ENCODE results near the gene MSI2. TPM values are rescaled to one million over a fixed set of nuclear protein-coding genes. Genes with fewer than 3 reads are reported as not detected.

The MSI2 gene
- total and polyA plus RNA-seq, 2 donors = 25.3 to 52.5 TPM

DNA sequence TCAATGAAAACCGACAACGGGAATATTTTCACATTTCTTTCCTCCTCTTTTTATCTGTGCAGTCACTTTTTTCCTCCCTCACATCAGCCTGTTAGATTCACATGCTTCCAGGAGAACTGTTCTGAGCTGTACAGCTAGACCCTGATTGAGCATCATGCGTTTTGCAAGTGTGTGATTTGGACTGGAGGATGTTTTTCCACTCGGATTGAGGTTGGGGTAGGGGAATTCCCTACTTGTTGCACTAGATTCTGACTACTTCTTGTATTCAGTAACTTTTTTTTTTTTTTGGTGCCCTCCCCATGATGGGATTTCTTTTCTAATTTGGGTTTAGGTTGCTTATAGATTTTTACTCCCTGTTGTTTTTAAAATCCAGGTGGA lies 4.8 kb downstream of the MSI2 start:
- Histone ChIP-seq H3K27ac (ENCODE audit: low read depth in 1 of 2, low read length in 1 of 2) (no peak overlapping the region), H3K4me3 (ENCODE audit: low read length in 2 of 2) (no peak overlapping the region), H3K4me1 (ENCODE audit: control insufficient read depth in 2 of 2, insufficient read depth in 2 of 2, low read length in 2 of 2) (peaks cover 19 to 35% of the 10 kb centered on the region in 2 donors), H3K36me3 (ENCODE audit: control insufficient read depth in 2 of 2, insufficient read depth in 2 of 2, low read length in 1 of 2) (peaks cover 22 to 56% of the 10 kb centered on the region in 2 donors), H3K9me3 (ENCODE audit: control insufficient read depth in 2 of 2, insufficient read depth in 1 of 2, low read length in 1 of 2) (no peaks in the 10 kb centered on the region), H3K27me3 (ENCODE audit: control insufficient read depth in 2 of 2, insufficient read depth in 1 of 2, low read length in 1 of 2) (no peaks in the 10 kb centered on the region)
- DNase-seq (ENCODE audit: low read depth in 6 of 9, low spot score in 9 of 9) = no peak
- WGBS = 21% methylated on average over 4 of the region's 4 CpGs

DNA sequence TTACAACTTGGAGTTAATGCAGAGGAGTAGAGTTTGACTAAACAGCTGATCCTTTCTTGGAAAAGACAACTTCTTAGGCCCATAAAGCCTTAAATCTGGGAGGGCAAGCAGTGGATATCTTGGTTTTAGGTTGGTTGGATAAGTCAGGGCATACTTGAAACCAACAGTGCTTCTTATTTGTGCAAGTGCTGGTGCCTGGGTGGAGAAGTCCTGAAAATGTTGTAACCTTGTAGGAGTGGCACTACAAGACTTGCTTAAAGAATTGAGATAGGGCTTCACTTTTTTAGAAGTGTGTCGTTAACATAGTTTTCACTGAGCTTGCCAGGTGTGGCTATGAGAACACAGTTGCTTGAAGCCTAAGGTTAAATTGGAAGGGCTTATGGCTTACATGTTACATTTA lies 6.2 kb downstream of the MSI2 start:
- Histone ChIP-seq H3K27ac (ENCODE audit: low read depth in 1 of 2, low read length in 1 of 2) (peak overlapping the region in 1 of 2 donors; percentile 3), H3K9me3 (ENCODE audit: control insufficient read depth in 2 of 2, insufficient read depth in 1 of 2, low read length in 1 of 2) (no peaks in the 10 kb centered on the region), H3K36me3 (ENCODE audit: control insufficient read depth in 2 of 2, insufficient read depth in 2 of 2, low read length in 1 of 2) (peaks cover 32 to 69% of the 10 kb centered on the region in 2 donors), H3K4me3 (ENCODE audit: low read length in 2 of 2) (no peak overlapping the region), H3K27me3 (ENCODE audit: control insufficient read depth in 2 of 2, insufficient read depth in 1 of 2, low read length in 1 of 2) (no peaks in the 10 kb centered on the region), H3K4me1 (ENCODE audit: control insufficient read depth in 2 of 2, insufficient read depth in 2 of 2, low read length in 2 of 2) (peaks cover 19 to 35% of the 10 kb centered on the region in 2 donors)
- 19% methylated on average over 1 of the region's 1 CpG for WGBS
- peak in 1 of 9 donors; percentile 45 for DNase-seq (ENCODE audit: low read depth in 6 of 9, low spot score in 9 of 9)

DNA sequence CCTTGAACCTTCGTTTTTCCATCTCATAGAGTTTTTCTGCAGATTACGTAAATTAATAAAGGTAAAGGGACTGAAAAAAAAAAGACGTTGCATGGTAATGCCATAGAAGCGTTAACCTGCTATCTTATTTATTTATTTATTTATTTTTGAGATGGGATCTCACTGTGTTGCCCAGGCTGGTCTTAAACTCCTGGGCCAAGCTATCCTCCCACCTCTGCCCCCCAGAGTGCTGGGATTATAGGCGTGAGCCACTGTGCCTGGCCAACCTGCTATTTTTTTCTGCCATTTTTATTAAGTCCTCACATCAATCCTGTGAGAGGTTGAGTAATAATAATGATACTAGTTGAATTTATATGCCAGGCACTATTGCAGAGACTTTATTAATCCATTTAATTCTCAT lies 7.9 kb downstream of the MSI2 start:
- Histone ChIP-seq H3K27ac (ENCODE audit: low read depth in 1 of 2, low read length in 1 of 2) (no peak overlapping the region), H3K4me1 (ENCODE audit: control insufficient read depth in 2 of 2, insufficient read depth in 2 of 2, low read length in 2 of 2) (peaks cover 19 to 23% of the 10 kb centered on the region in 2 donors), H3K27me3 (ENCODE audit: control insufficient read depth in 2 of 2, insufficient read depth in 1 of 2, low read length in 1 of 2) (no peaks in the 10 kb centered on the region), H3K4me3 (ENCODE audit: low read length in 2 of 2) (no peak overlapping the region), H3K36me3 (ENCODE audit: control insufficient read depth in 2 of 2, insufficient read depth in 2 of 2, low read length in 1 of 2) (peaks cover 44 to 80% of the 10 kb centered on the region in 2 donors), H3K9me3 (ENCODE audit: control insufficient read depth in 2 of 2, insufficient read depth in 1 of 2, low read length in 1 of 2) (no peaks in the 10 kb centered on the region)
- no peak for DNase-seq (ENCODE audit: low read depth in 6 of 9, low spot score in 9 of 9)
- WGBS = 94% methylated on average over 5 of the region's 5 CpGs

DNA sequence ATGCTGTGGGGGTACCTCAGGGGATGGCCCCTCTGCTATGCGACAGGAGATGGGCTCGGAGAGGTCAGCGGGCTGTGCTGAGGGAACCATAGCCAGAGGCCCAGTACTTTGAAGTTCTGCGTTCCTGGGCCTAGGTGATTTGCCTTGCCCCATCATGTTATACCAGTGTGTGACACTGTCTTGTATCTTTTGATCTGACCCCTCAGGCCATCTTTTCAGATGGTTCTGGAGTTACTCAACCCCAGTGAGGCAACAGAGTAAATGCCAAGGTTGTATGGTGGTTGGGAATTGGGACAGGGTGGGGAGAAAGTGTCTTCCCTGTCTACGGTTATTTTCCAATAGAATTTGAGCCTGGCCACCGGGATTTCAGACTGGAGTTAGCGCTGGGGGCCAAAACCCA lies 8.5 kb downstream of the MSI2 start:
- DNase-seq (ENCODE audit: low read depth in 6 of 9, low spot score in 9 of 9) = no peak
- no peak overlapping the region for H3K27ac ChIP-seq (ENCODE audit: low read depth in 1 of 2, low read length in 1 of 2)
- H3K36me3 ChIP-seq (ENCODE audit: control insufficient read depth in 2 of 2, insufficient read depth in 2 of 2, low read length in 1 of 2) = peaks cover 48 to 85% of the 10 kb centered on the region in 2 donors
- H3K9me3 ChIP-seq (ENCODE audit: control insufficient read depth in 2 of 2, insufficient read depth in 1 of 2, low read length in 1 of 2) = no peaks in the 10 kb centered on the region
- H3K27me3 ChIP-seq (ENCODE audit: control insufficient read depth in 2 of 2, insufficient read depth in 1 of 2, low read length in 1 of 2) = no peaks in the 10 kb centered on the region
- 95% methylated on average over 7 of the region's 7 CpGs for WGBS
- no peak overlapping the region for H3K4me3 ChIP-seq (ENCODE audit: low read length in 2 of 2)
- H3K4me1 ChIP-seq (ENCODE audit: control insufficient read depth in 2 of 2, insufficient read depth in 2 of 2, low read length in 2 of 2) = peaks cover 18 to 19% of the 10 kb centered on the region in 2 donors

DNA sequence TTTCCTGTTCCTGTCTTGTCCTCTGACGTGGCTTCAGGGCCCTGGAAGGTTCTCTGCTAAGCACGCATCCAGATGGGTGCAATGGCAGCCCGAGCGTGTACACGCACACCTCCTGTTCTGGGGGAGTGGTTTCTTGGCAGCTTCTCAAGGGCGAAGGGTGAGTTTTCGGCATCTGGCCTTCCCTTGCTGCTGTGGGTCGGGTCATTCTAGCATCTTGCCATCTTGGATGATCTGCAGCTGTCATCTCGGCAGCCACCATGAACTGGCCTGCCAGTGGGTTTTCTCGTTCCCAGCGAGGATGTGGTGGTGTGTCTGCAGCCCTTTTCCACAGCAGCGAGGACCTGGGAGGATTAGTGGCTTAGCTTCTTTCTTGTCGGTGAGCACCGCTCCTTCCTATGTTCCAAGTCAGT lies 10.6 kb downstream of the MSI2 start:
- Histone ChIP-seq H3K27ac (ENCODE audit: low read depth in 1 of 2, low read length in 1 of 2) (no peak overlapping the region), H3K27me3 (ENCODE audit: control insufficient read depth in 2 of 2, insufficient read depth in 1 of 2, low read length in 1 of 2) (no peaks in the 10 kb centered on the region), H3K4me1 (ENCODE audit: control insufficient read depth in 2 of 2, insufficient read depth in 2 of 2, low read length in 2 of 2) (peaks cover 7 to 12% of the 10 kb centered on the region in 2 donors), H3K36me3 (ENCODE audit: control insufficient read depth in 2 of 2, insufficient read depth in 2 of 2, low read length in 1 of 2) (peaks cover 62 to 90% of the 10 kb centered on the region in 2 donors), H3K4me3 (ENCODE audit: low read length in 2 of 2) (no peak overlapping the region), H3K9me3 (ENCODE audit: control insufficient read depth in 2 of 2, insufficient read depth in 1 of 2, low read length in 1 of 2) (no peaks in the 10 kb centered on the region)
- WGBS = 88% methylated on average over 14 of the region's 14 CpGs
- DNase-seq (ENCODE audit: low read depth in 6 of 9, low spot score in 9 of 9) = no peak

DNA sequence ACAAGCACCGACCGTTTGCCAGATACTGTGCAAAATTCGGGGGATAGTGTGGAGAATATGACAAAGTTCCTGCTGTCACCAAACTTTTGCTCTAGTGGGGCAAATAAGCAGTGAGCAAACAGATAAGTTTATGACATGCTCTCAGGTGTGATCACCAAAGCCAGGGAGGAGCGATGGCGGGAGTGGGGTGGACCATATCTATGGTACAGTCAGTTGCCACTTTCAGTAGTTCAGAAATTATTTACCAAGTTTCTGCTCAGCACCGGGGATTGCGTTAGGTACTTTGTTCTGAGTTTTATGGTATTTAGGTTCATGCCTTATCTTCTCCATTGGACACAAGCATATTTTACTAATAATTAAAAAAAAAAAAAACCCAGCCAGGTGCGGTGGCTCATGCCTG lies 11.9 kb downstream of the MSI2 start:
- no peak overlapping the region for H3K4me3 ChIP-seq (ENCODE audit: low read length in 2 of 2)
- H3K9me3 ChIP-seq (ENCODE audit: control insufficient read depth in 2 of 2, insufficient read depth in 1 of 2, low read length in 1 of 2) = no peaks in the 10 kb centered on the region
- no peak overlapping the region for H3K27ac ChIP-seq (ENCODE audit: low read depth in 1 of 2, low read length in 1 of 2)
- WGBS = 95% methylated on average over 8 of the region's 8 CpGs
- peaks cover 0 to 5% of the 10 kb centered on the region in 2 donors for H3K4me1 ChIP-seq (ENCODE audit: control insufficient read depth in 2 of 2, insufficient read depth in 2 of 2, low read length in 2 of 2)
- peaks cover 60 to 87% of the 10 kb centered on the region in 2 donors for H3K36me3 ChIP-seq (ENCODE audit: control insufficient read depth in 2 of 2, insufficient read depth in 2 of 2, low read length in 1 of 2)
- DNase-seq (ENCODE audit: low read depth in 6 of 9, low spot score in 9 of 9) = no peak
- no peaks in the 10 kb centered on the region for H3K27me3 ChIP-seq (ENCODE audit: control insufficient read depth in 2 of 2, insufficient read depth in 1 of 2, low read length in 1 of 2)

DNA sequence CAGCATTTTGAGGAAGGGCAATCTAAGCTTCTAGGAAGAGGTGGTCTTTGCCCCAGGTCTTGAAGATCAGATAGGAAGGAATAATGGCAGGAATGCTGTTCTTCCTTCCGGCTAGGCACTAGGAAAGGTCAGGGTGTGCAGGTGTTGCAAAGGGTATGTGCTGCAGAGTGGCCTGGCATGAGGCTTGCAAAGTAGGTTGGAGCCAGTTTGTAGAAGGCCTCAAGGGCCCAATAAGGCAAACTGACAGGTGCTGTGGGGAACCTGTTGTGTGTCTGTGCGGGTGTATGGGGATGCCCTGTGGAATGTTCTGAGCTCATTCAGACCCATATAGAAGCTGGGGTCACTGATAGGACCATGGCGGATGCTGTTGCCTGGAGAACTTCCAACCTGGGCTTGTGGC lies 12.7 kb downstream of the MSI2 start:
- WGBS = 97% methylated on average over 3 of the region's 3 CpGs
- peaks cover 0 to 5% of the 10 kb centered on the region in 2 donors for H3K4me1 ChIP-seq (ENCODE audit: control insufficient read depth in 2 of 2, insufficient read depth in 2 of 2, low read length in 2 of 2)
- H3K9me3 ChIP-seq (ENCODE audit: control insufficient read depth in 2 of 2, insufficient read depth in 1 of 2, low read length in 1 of 2) = no peaks in the 10 kb centered on the region
- H3K27ac ChIP-seq (ENCODE audit: low read depth in 1 of 2, low read length in 1 of 2) = no peak overlapping the region
- no peak for DNase-seq (ENCODE audit: low read depth in 6 of 9, low spot score in 9 of 9)
- no peaks in the 10 kb centered on the region for H3K27me3 ChIP-seq (ENCODE audit: control insufficient read depth in 2 of 2, insufficient read depth in 1 of 2, low read length in 1 of 2)
- peaks cover 67 to 87% of the 10 kb centered on the region in 2 donors for H3K36me3 ChIP-seq (ENCODE audit: control insufficient read depth in 2 of 2, insufficient read depth in 2 of 2, low read length in 1 of 2)
- no peak overlapping the region for H3K4me3 ChIP-seq (ENCODE audit: low read length in 2 of 2)

DNA sequence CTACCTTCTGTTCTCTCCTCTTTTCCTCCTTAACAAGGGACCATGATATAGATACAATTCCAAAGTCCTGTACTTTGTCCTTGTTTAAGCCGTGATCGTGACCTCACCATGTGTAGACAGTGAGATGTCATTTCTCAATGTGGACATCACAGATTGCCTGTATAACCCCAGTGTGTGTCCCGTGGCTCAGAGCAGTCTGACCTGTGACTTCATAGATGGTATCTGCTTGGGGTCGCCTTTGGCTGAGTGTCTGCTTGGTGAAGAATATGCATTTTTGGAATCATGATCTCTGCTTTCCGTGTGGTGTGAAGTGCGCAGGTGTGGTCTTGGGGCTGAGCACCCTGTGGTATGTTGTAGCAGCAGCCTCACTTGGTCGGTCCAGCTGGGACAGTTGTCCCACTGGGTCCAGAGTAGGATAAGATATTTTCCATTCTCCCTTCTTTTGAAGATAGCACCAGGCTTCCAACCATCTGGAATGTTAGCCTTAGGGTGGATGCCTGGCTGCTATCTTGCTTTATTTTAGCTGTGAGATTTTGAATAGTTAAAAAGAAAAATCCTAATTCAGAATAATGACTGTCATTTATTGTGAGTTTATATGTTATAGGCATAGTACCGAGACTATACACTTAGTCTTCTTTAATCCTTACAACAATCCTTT lies 13.4 kb downstream of the MSI2 start:
- Histone ChIP-seq H3K27ac (ENCODE audit: low read depth in 1 of 2, low read length in 1 of 2) (no peak overlapping the region), H3K27me3 (ENCODE audit: control insufficient read depth in 2 of 2, insufficient read depth in 1 of 2, low read length in 1 of 2) (no peaks in the 10 kb centered on the region), H3K36me3 (ENCODE audit: control insufficient read depth in 2 of 2, insufficient read depth in 2 of 2, low read length in 1 of 2) (peaks cover 64 to 87% of the 10 kb centered on the region in 2 donors), H3K9me3 (ENCODE audit: control insufficient read depth in 2 of 2, insufficient read depth in 1 of 2, low read length in 1 of 2) (no peaks in the 10 kb centered on the region), H3K4me1 (ENCODE audit: control insufficient read depth in 2 of 2, insufficient read depth in 2 of 2, low read length in 2 of 2) (peaks cover 0 to 5% of the 10 kb centered on the region in 2 donors), H3K4me3 (ENCODE audit: low read length in 2 of 2) (no peak overlapping the region)
- DNase-seq (ENCODE audit: low read depth in 6 of 9, low spot score in 9 of 9) = no peak
- WGBS = 96% methylated on average over 8 of the region's 8 CpGs

DNA sequence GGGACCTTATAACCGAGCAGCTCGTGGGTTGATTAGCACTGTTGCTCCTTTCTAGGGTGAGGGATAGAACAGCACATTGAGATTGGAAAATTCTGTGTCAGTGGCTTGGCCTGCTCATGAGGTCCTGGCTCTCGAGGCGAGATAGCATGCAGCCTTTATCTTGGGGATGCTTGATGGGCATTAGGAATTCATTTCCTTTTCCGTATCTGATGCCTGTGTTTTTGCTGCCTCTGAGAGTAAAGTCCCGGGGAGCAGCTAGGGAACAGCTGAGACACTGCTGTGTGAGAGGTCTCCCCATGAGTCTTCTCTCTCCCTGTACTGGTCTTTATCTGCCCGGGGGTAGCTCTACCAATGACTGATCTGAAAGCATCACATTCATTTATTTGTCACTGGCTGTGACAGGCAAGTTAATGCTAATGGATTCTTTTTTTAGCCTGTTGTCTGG lies 14.5 kb downstream of the MSI2 start:
- Histone ChIP-seq H3K27me3 (ENCODE audit: control insufficient read depth in 2 of 2, insufficient read depth in 1 of 2, low read length in 1 of 2) (no peaks in the 10 kb centered on the region), H3K4me3 (ENCODE audit: low read length in 2 of 2) (no peak overlapping the region), H3K4me1 (ENCODE audit: control insufficient read depth in 2 of 2, insufficient read depth in 2 of 2, low read length in 2 of 2) (peaks cover 0 to 5% of the 10 kb centered on the region in 2 donors), H3K27ac (ENCODE audit: low read depth in 1 of 2, low read length in 1 of 2) (no peak overlapping the region), H3K36me3 (ENCODE audit: control insufficient read depth in 2 of 2, insufficient read depth in 2 of 2, low read length in 1 of 2) (peaks cover 68 to 88% of the 10 kb centered on the region in 2 donors), H3K9me3 (ENCODE audit: control insufficient read depth in 2 of 2, insufficient read depth in 1 of 2, low read length in 1 of 2) (no peaks in the 10 kb centered on the region)
- no peak for DNase-seq (ENCODE audit: low read depth in 6 of 9, low spot score in 9 of 9)
- WGBS = 89% methylated on average over 7 of the region's 7 CpGs
